ENCODE data around the gene CDH23.

GRCh38 chr10:71635867-71636266, 239.1 kb downstream of the CDH23 start:
- TF ChIP-seq CTCF (conservative IDR thresholded peaks at IDR 0.05 in 1 of 2, IDR thresholded peaks at IDR 0.05 in 1 of 2; ENCODE audit: extremely low read depth in 1 of 2, insufficient read depth in 1 of 2, low read depth in 1 of 2, low read length in 2 of 2) (no peak), EZH2 (IDR thresholded peaks at IDR 0.05; ENCODE audit: borderline replicate concordance, low read length) (no peak)
